Ishikawa (cell line): ENCODE data around the gene C14orf132.

Experiments used
- CEBPB ChIP-seq: IDR thresholded peaks from 2 replicates; pipeline ENCODE4 v1.6.1; 2012
- CREB1 ChIP-seq: IDR thresholded peaks from 2 replicates; pipeline ENCODE4 v1.6.1; 2012; ENCODE audit warnings: low read depth
- EGR1 ChIP-seq: IDR thresholded peaks from 2 replicates; pipeline ENCODE4 v1.6.1; 2012
- EP300 ChIP-seq: IDR thresholded peaks from 2 replicates; pipeline ENCODE4 v1.6.1; 2012; ENCODE audit warnings: borderline replicate concordance
- FOXM1 ChIP-seq: IDR thresholded peaks from 2 replicates; pipeline ENCODE4 v1.6.1; 2012; ENCODE audit warnings: low read depth, borderline replicate concordance
- MAX ChIP-seq: IDR thresholded peaks from 2 replicates; pipeline ENCODE4 v1.6.1; 2012
- NFIC ChIP-seq: IDR thresholded peaks from 2 replicates; pipeline ENCODE4 v1.6.1; 2012
- RAD21 ChIP-seq: IDR thresholded peaks from 2 replicates; pipeline ENCODE4 v1.6.1; 2012; ENCODE audit warnings: low read depth
- REST ChIP-seq: IDR thresholded peaks from 2 replicates; pipeline ENCODE4 v1.6.1; 2012; ENCODE audit warnings: low read depth, mild to moderate bottlenecking
- TAF1 ChIP-seq: IDR thresholded peaks from 2 replicates; pipeline ENCODE4 v1.6.1; 2012; ENCODE audit warnings: low read depth, mild to moderate bottlenecking
- TCF12 ChIP-seq: IDR thresholded peaks from 2 replicates; pipeline ENCODE4 v1.6.1; 2012; ENCODE audit warnings: low read depth
- TEAD4 ChIP-seq: IDR thresholded peaks from 2 replicates; pipeline ENCODE4 v1.6.1; 2012
- USF1 ChIP-seq: IDR thresholded peaks from 2 replicates; pipeline ENCODE4 v1.6.1; 2012
- YY1 ChIP-seq: IDR thresholded peaks from 2 replicates; pipeline ENCODE4 v1.6.1; 2012; ENCODE audit warnings: low read depth
- ZBTB7A ChIP-seq: IDR thresholded peaks from 2 replicates; pipeline ENCODE4 v1.6.1; 2012; ENCODE audit warnings: low read depth

Gene C14orf132

DNA sequence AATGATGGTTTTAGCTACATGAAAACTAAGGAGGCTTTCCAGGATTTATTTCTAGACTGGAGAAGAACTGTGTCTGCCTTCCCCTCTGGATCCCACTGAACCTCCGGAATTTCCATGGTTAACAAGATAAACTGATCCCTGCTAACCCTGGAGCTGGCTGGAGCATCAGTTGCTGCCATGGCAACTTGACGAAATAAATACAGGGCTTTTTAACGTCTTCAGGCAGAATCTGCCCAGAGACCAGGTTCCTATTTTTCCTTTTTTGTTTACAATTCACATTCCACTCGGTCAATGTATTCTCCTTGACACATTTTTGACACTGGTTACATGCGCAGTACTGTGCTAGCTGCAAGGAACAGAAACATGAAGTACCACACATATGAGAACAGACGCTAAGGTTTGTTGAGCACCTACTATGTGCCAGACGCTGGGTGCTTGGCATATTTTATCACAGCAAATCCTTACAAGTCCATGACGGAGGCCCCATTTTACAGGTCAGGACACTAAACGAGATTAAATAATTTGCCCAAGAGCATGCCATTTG lies 1.7 kb downstream of the C14orf132 start:
- TF ChIP-seq NFIC (no peak), EGR1 (no peak), CREB1 (no peak), TEAD4 (no peak), TAF1 (no peak), TCF12 (no peak), FOXM1 (no peak), ZBTB7A (no peak), RAD21 (no peak), USF1 (no peak), REST (no peak), MAX (no peak), CEBPB (no peak), YY1 (no peak), EP300 (no peak)

- no peak for TF ChIP-seq CREB1
- TF ChIP-seq TEAD4: no peak
- TF ChIP-seq MAX: no peak
- no peak for TF ChIP-seq NFIC
- no peak for TF ChIP-seq ZBTB7A
- no peak for TF ChIP-seq CEBPB
- no peak for TF ChIP-seq YY1
- TF ChIP-seq USF1: no peak
- no peak for TF ChIP-seq TAF1
- no peak for TF ChIP-seq TCF12
- TF ChIP-seq FOXM1: no peak
- no peak for TF ChIP-seq EP300
- TF ChIP-seq EGR1: no peak
- no peak for TF ChIP-seq RAD21
These were observed 3.2 kb downstream of the C14orf132 start for GRCh38 chr14:96042248-96042930.

GRCh38 chr14:96046630-96047029 lies 7.5 kb downstream of the C14orf132 start:
- no peak for TF ChIP-seq YY1
- TF ChIP-seq TCF12: no peak
- TF ChIP-seq FOXM1: no peak
- no peak for TF ChIP-seq USF1
- TF ChIP-seq RAD21: no peak
- no peak for TF ChIP-seq NFIC

- TF ChIP-seq TAF1: no peak
- no peak for TF ChIP-seq TEAD4
- no peak for TF ChIP-seq YY1
- no peak for TF ChIP-seq EP300
- no peak for TF ChIP-seq CEBPB
- no peak for TF ChIP-seq TCF12
- no peak for TF ChIP-seq MAX
- no peak for TF ChIP-seq RAD21
- no peak for TF ChIP-seq NFIC
- no peak for TF ChIP-seq REST
- TF ChIP-seq ZBTB7A: no peak
- TF ChIP-seq USF1: no peak
- TF ChIP-seq FOXM1: no peak
- no peak for TF ChIP-seq CREB1
These were observed 7.9 kb downstream of the C14orf132 start for GRCh38 chr14:96047101-96047500.

- no peak for TF ChIP-seq EP300
- no peak for TF ChIP-seq TAF1
- TF ChIP-seq YY1: no peak
- no peak for TF ChIP-seq TCF12
- TF ChIP-seq FOXM1: no peak
- no peak for TF ChIP-seq ZBTB7A
- TF ChIP-seq MAX: no peak
- TF ChIP-seq TEAD4: no peak
- TF ChIP-seq REST: no peak
- TF ChIP-seq USF1: no peak
- TF ChIP-seq EGR1: no peak
These were observed 10.8 kb downstream of the C14orf132 start for GRCh38 chr14:96049932-96050331.
